Hepatocyte (in vitro differentiated cells): ENCODE data around the gene ROS1. TPM values are rescaled to one million over a fixed set of nuclear protein-coding genes. Genes with fewer than 3 reads are reported as not detected.

Experiments
- DNase-seq: peaks from one replicate; pipeline ENCODE4 v3.0.0-alpha.2; 2016; ENCODE audit warnings: low spot score
- H2AFZ ChIP-seq: fragments of 200-600 bp; sonication (generic); 2 replicates; pipeline ENCODE4 v1.6.0; 2016; ENCODE audit warnings: antibody characterized with exemption, mild to moderate bottlenecking
- H3K27ac ChIP-seq: fragments of 200-600 bp; sonication (generic); 2 replicates; pipeline ENCODE4 v1.5.1; 2016; ENCODE audit warnings: mild to moderate bottlenecking
- H3K27me3 ChIP-seq: fragments of 200-600 bp; sonication (generic); 2 replicates; pipeline ENCODE4 v1.6.1; 2016
- H3K36me3 ChIP-seq: fragments of 200-600 bp; sonication (generic); replicated peaks from 2 replicates; pipeline ENCODE4 v1.5.1; 2016; ENCODE audit warnings: low read depth; ENCODE audit not compliant: insufficient read depth
- H3K4me1 ChIP-seq: fragments of 200-600 bp; sonication (generic); 2 replicates; pipeline ENCODE4 v1.5.1; 2016; ENCODE audit warnings: mild to moderate bottlenecking, moderate library complexity; ENCODE audit not compliant: insufficient read depth
- H3K4me2 ChIP-seq: fragments of 200-600 bp; sonication (generic); 2 replicates; pipeline ENCODE4 v1.6.0; 2016
- H3K4me3 ChIP-seq: fragments of 200-600 bp; sonication (generic); 2 replicates; pipeline ENCODE4 v1.5.1; 2016; ENCODE audit warnings: mild to moderate bottlenecking
- H3K79me2 ChIP-seq: fragments of 200-600 bp; sonication (generic); 2 replicates; pipeline ENCODE4 v1.6.0; 2017; ENCODE audit warnings: mild to moderate bottlenecking
- H3K9me2 ChIP-seq: fragments of 200-600 bp; sonication (generic); replicated peaks from 2 replicates; pipeline ENCODE4 v1.6.0; 2017; ENCODE audit warnings: mild to moderate bottlenecking; ENCODE audit not compliant: insufficient read depth
- H3K9me3 ChIP-seq: fragments of 200-600 bp; sonication (generic); 2 replicates; pipeline ENCODE4 v1.5.1; 2016; ENCODE audit warnings: low read depth, mild to moderate bottlenecking
- H4K20me1 ChIP-seq: fragments of 200-600 bp; sonication (generic); 2 replicates; pipeline ENCODE4 v1.6.0; 2016; ENCODE audit warnings: mild to moderate bottlenecking; ENCODE audit not compliant: insufficient read depth, poor library complexity, severe bottlenecking
- CTCF ChIP-seq: fragments of 200-600 bp; sonication (generic); IDR thresholded peaks from 2 replicates; pipeline ENCODE4 v1.5.1; 2016; ENCODE audit warnings: antibody characterized with exemption, mild to moderate bottlenecking; ENCODE audit not compliant: poor library complexity
- EZH2 ChIP-seq: fragments of 200-600 bp; sonication (generic); IDR thresholded peaks from 2 replicates; pipeline ENCODE4 v1.6.1; 2016; ENCODE audit warnings: antibody characterized with exemption, mild to moderate bottlenecking, borderline replicate concordance
- EZH2phosphoT487 ChIP-seq: fragments of 200-600 bp; sonication (generic); IDR thresholded peaks from one replicate; pipeline ENCODE4 v1.6.1; 2018; ENCODE audit warnings: antibody characterized with exemption, mild to moderate bottlenecking, low read depth, moderate library complexity; ENCODE audit not compliant: unreplicated experiment, severe bottlenecking
- WGBS: methylation state at CpG from one replicate; pipeline ENCODE4 v1.1.6; 2016; ENCODE audit warnings: low lambda C conversion rate; ENCODE audit errors: missing lambda C conversion rate; 5-methylcytosine and 5-hydroxymethylcytosine counted together
- polyA plus RNA-seq: library from polyadenylated mRNA; unstranded; fragments of >200 nt; fragmentation: Nextera tagmentation; extraction: Ambion mirVana; gene quantifications from 2 replicates; pipeline ENCODE4 v1.2.1, GENCODE V29; 2016
- total RNA-seq: library from RNA; depleted of rRNA; stranded (reverse); fragments of >200 nt; gene quantifications from 2 replicates; pipeline ENCODE4 v1.2.3, GENCODE V29; 2014

Gene ROS1
- total and polyA plus RNA-seq, 2 experiments from 2014 or later: 0.33 to 2.7 TPM

- TF ChIP-seq EZH2 (no peak), CTCF (no peak), EZH2phosphoT487 (no peak)
- DNase-seq: no peak
- Histone ChIP-seq H3K79me2 (no peaks in the 10 kb centered on the region), H3K27ac (no peak overlapping the region), H4K20me1 (no peaks in the 10 kb centered on the region), H3K4me1 (no peaks in the 10 kb centered on the region), H3K9me3 (no peaks in the 10 kb centered on the region), H2AFZ (no peak overlapping the region), H3K4me3 (no peak overlapping the region), H3K36me3 (no peaks in the 10 kb centered on the region), H3K4me2 (no peak overlapping the region), H3K9me2 (no peaks in the 10 kb centered on the region), H3K27me3 (peaks cover 96% of the 10 kb centered on the region)
- WGBS: 21% methylated on average over 8 of the region's 8 CpGs
These were observed 153.5 kb downstream of the ROS1 start for GRCh38 chr6:117272032-117272866.

- peak overlapping the region; percentile 93 for H3K4me2 ChIP-seq
- H3K36me3 ChIP-seq: no peaks in the 10 kb centered on the region
- no peak overlapping the region for H2AFZ ChIP-seq
- no peaks in the 10 kb centered on the region for H3K9me3 ChIP-seq
- peaks cover 97% of the 10 kb centered on the region for H3K27me3 ChIP-seq
- H3K4me1 ChIP-seq: peaks cover 4% of the 10 kb centered on the region
- H3K79me2 ChIP-seq: no peaks in the 10 kb centered on the region
- no peaks in the 10 kb centered on the region for H3K9me2 ChIP-seq
- WGBS: 7% methylated on average over 25 of the region's 48 CpGs
- no peak for TF ChIP-seq EZH2phosphoT487
- TF ChIP-seq CTCF: no peak
- peak; percentile 59 for TF ChIP-seq EZH2
- no peaks in the 10 kb centered on the region for H4K20me1 ChIP-seq
- peak; percentile 21 for DNase-seq
- no peak overlapping the region for H3K4me3 ChIP-seq
- no peak overlapping the region for H3K27ac ChIP-seq
These were observed 154.8 kb downstream of the ROS1 start for GRCh38 chr6:117270843-117271507.

GRCh38 chr6:117270055-117270842 lies 155.5 kb downstream of the ROS1 start:
- no peak for TF ChIP-seq EZH2phosphoT487
- peak; percentile 87 for TF ChIP-seq EZH2
- TF ChIP-seq CTCF: no peak
- H3K9me2 ChIP-seq: no peaks in the 10 kb centered on the region
- H3K4me3 ChIP-seq: peak overlapping the region; percentile 24
- H3K9me3 ChIP-seq: no peaks in the 10 kb centered on the region
- DNase-seq: peak; percentile 36
- peak overlapping the region; percentile 45 for H2AFZ ChIP-seq
- no peaks in the 10 kb centered on the region for H3K36me3 ChIP-seq
- peak overlapping the region; percentile 93 for H3K4me2 ChIP-seq
- no peaks in the 10 kb centered on the region for H4K20me1 ChIP-seq
- H3K79me2 ChIP-seq: no peaks in the 10 kb centered on the region
- WGBS: 1% methylated on average over 60 of the region's 74 CpGs
- H3K27ac ChIP-seq: no peak overlapping the region
- H3K4me1 ChIP-seq: peaks cover 10% of the 10 kb centered on the region
- peaks cover 94% of the 10 kb centered on the region for H3K27me3 ChIP-seq
